CD14-positive monocyte (primary cell): ENCODE results near the gene CDRT15. TPM values are rescaled to one million over a fixed set of nuclear protein-coding genes. Genes with fewer than 3 reads are reported as not detected.

ENCODE experiments used
- DNase-seq, 3 donors: peaks; one replicate each; pipeline ENCODE4 v3.0.0-alpha.2; 2011 to 2022
- H2AFZ ChIP-seq: 2 replicates; pipeline ENCODE4 v1.6.0; 2012; ENCODE audit warnings: mild to moderate bottlenecking, low read depth, low read length, inconsistent platforms; ENCODE audit not compliant: insufficient read depth, poor library complexity, severe bottlenecking
- H3K27ac ChIP-seq, 2 donors: 1 replicate in 1 of 2; 2 replicates in 1 of 2; pipeline ENCODE4 v1.5.1; 2012 to 2013; ENCODE audit warnings: low read length in 2 of 2, control low read depth in 1 of 2, inconsistent platforms in 1 of 2, low read depth in 1 of 2, mild to moderate bottlenecking in 1 of 2
- H3K27me3 ChIP-seq, 2 donors: one replicate each; pipeline versions ENCODE4 v1.6.0 to v1.6.1; 2011 to 2013; ENCODE audit warnings: low read length in 2 of 2; ENCODE audit not compliant: control insufficient read depth in 2 of 2, insufficient read depth in 2 of 2
- H3K36me3 ChIP-seq, 2 donors: replicated peaks in 1 of 2; 1 replicate in 1 of 2; 2 replicates in 1 of 2; pipeline versions ENCODE4 v1.5.1 to v1.6.1; 2012 to 2013; ENCODE audit warnings: low read length in 2 of 2, control low read depth in 1 of 2, inconsistent platforms in 1 of 2, mild to moderate bottlenecking in 1 of 2; ENCODE audit not compliant: insufficient read depth in 2 of 2, control insufficient read depth in 1 of 2
- H3K4me1 ChIP-seq, 2 donors: 1 replicate in 1 of 2; 2 replicates in 1 of 2; pipeline versions ENCODE4 v1.5.1 to v1.6.1; 2012 to 2013; ENCODE audit warnings: low read length in 2 of 2, control low read depth in 1 of 2, inconsistent platforms in 1 of 2, mild to moderate bottlenecking in 1 of 2, moderate library complexity in 1 of 2; ENCODE audit not compliant: insufficient read depth in 2 of 2, control insufficient read depth in 1 of 2
- H3K4me2 ChIP-seq: replicated peaks from 2 replicates; pipeline ENCODE3; 2012; ENCODE audit warnings: low read length, moderate library complexity, mild to moderate bottlenecking; ENCODE audit not compliant: poor library complexity, severe bottlenecking; ENCODE audit errors: extremely low read depth
- H3K4me3 ChIP-seq, 3 experiments: fragments of 200-600 bp in 1 of 3; sonication (generic) in 1 of 3; replicated peaks in 1 of 3; 1 replicate in 2 of 3; 2 replicates in 1 of 3; pipeline ENCODE4 v1.5.1; 2011 to 2013; ENCODE audit warnings: low read length in 3 of 3, mild to moderate bottlenecking in 3 of 3, control low read depth in 2 of 3, low read depth in 2 of 3, inconsistent platforms in 1 of 3, moderate library complexity in 1 of 3
- H3K79me2 ChIP-seq: 2 replicates; pipeline ENCODE4 v1.6.0; 2012; ENCODE audit warnings: mild to moderate bottlenecking, control low read depth, inconsistent platforms, low read length, moderate library complexity; ENCODE audit not compliant: insufficient read depth
- H3K9ac ChIP-seq: 2 replicates; pipeline ENCODE4 v1.6.0; 2017; ENCODE audit warnings: low read length, mild to moderate bottlenecking; ENCODE audit not compliant: insufficient read depth, poor library complexity, severe bottlenecking
- H3K9me3 ChIP-seq, 2 donors: replicated peaks in 1 of 2; 1 replicate in 1 of 2; 2 replicates in 1 of 2; pipeline versions ENCODE4 v1.5.1 to v1.6.1; 2012 to 2013; ENCODE audit warnings: low read length in 2 of 2, control low read depth in 1 of 2; ENCODE audit not compliant: control insufficient read depth in 1 of 2, insufficient read depth in 1 of 2
- H4K20me1 ChIP-seq: 2 replicates; pipeline ENCODE4 v1.6.0; 2012; ENCODE audit warnings: mild to moderate bottlenecking, low read length, control low read depth, moderate library complexity; ENCODE audit not compliant: insufficient read depth
- H3K27ac Mint-ChIP-seq, 7 donors: one replicate each; pipeline ENCODE4 v1.8.0; 2020; ENCODE audit warnings: mild to moderate bottlenecking in 7 of 7, mixed read lengths in 7 of 7, moderate library complexity in 6 of 7, inconsistent platforms in 2 of 7
- H3K27me3 Mint-ChIP-seq, 3 donors: one replicate each; pipeline ENCODE4 v1.8.0; 2021 to 2022; ENCODE audit warnings: low read depth in 3 of 3, mild to moderate bottlenecking in 3 of 3, mixed read lengths in 3 of 3, moderate library complexity in 3 of 3, inconsistent platforms in 1 of 3
- H3K36me3 Mint-ChIP-seq, 2 donors: one replicate each; pipeline ENCODE4 v1.8.0; 2020; ENCODE audit warnings: mixed read lengths in 2 of 2, inconsistent platforms in 1 of 2, mild to moderate bottlenecking in 1 of 2
- H3K4me1 Mint-ChIP-seq: one replicate; pipeline ENCODE4 v1.8.0; 2020; ENCODE audit warnings: mild to moderate bottlenecking, mixed read lengths
- H3K4me3 Mint-ChIP-seq, 2 donors: one replicate each; pipeline ENCODE4 v1.8.0; 2020; ENCODE audit warnings: mild to moderate bottlenecking in 2 of 2, mixed read lengths in 2 of 2, moderate library complexity in 1 of 2
- H3K9me3 Mint-ChIP-seq, 7 donors: one replicate each; pipeline ENCODE4 v1.8.0; 2020 to 2022; ENCODE audit warnings: mixed read lengths in 7 of 7, mild to moderate bottlenecking in 6 of 7, moderate library complexity in 6 of 7, inconsistent platforms in 2 of 7
- WGBS: methylation state at CpG from one replicate; pipeline ENCODE4 v1.1.5; 2013; ENCODE audit warnings: missing lambda C conversion rate; ENCODE audit not compliant: insufficient coverage; 5-methylcytosine and 5-hydroxymethylcytosine counted together
- intact Hi-C, 2 donors: fragments of 100-400 bp; cut with micrococcal nuclease; formaldehyde crosslinking; loops; one replicate each; pipeline versions ENCODE4 v1.15.0 to v1.15.1; 2023
- polyA plus RNA-seq, 3 donors: library from polyadenylated mRNA; depleted of rRNA in 1 of 3; unstranded in 2 of 3; stranded (reverse) in 1 of 3; fragments of 300-500 nt in 2 of 3; fragments of >200 nt in 1 of 3; fragmentation: Illumina TruSeq in 2 of 3; gene quantifications; 1 replicate in 2 of 3; 2 replicates in 1 of 3; pipeline ENCODE4 v1.2.3, GENCODE V29; 2012 to 2021
- TF ChIP-seq, protein P1 (sequence below): fragments of 200-600 bp; IDR thresholded peaks from one replicate; pipeline ENCODE4 v1.8.0; 2022; ENCODE audit warnings: antibody characterized with exemption, mild to moderate bottlenecking

Gene CDRT15
- polyA plus RNA-seq, 3 donors: not detected

DNA sequence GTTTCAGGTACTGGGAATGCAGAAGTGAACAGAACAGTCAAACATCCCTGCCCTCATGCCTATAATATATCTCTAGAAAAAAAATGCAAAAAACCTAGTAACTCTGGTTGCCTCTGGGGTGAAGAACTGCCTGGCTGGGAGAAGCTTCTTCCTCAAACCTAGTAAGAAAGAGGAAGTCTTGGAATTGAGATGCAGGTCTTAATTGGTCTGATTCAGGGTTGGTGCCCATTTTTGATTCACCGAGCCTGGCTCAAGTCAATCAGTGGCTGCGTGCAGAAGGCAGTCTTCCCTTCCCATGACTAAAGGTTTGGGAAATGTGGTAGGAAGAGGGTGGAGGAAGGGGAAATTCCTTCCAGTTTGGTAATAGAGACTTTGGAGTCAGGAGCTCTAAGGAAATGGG is 22.4 kb downstream of the CDRT15 start:
- Histone ChIP-seq H2AFZ (no peak overlapping the region), H3K36me3 (peaks cover 0 to 8% of the 10 kb centered on the region in 2 donors), H3K27ac (no peak overlapping the region), H3K79me2 (no peaks in the 10 kb centered on the region), H3K4me3 (no peak overlapping the region), H3K4me1 (no peaks in the 10 kb centered on the region), H4K20me1 (no peaks in the 10 kb centered on the region), H3K9me3 (peaks cover 0 to 5% of the 10 kb centered on the region in 2 donors), H3K27me3 (no peaks in the 10 kb centered on the region), H3K4me2 (no peak overlapping the region), H3K9ac (no peak overlapping the region)
- Mint-ChIP-seq H3K9me3 (peaks cover 0 to 7% (median 4%) of the 10 kb centered on the region in 7 donors), H3K4me1 (peaks cover 4% of the 10 kb centered on the region), H3K27me3 (peaks cover 2% of the 10 kb centered on the region in 3 donors), H3K36me3 (peaks cover 8 to 11% of the 10 kb centered on the region in 2 donors), H3K4me3 (no peak overlapping the region), H3K27ac (peak overlapping the region in 1 of 7 donors; percentile 52)
- peak; percentile 9 to 31 (median 16) for DNase-seq
- TF ChIP-seq, protein P1, sequence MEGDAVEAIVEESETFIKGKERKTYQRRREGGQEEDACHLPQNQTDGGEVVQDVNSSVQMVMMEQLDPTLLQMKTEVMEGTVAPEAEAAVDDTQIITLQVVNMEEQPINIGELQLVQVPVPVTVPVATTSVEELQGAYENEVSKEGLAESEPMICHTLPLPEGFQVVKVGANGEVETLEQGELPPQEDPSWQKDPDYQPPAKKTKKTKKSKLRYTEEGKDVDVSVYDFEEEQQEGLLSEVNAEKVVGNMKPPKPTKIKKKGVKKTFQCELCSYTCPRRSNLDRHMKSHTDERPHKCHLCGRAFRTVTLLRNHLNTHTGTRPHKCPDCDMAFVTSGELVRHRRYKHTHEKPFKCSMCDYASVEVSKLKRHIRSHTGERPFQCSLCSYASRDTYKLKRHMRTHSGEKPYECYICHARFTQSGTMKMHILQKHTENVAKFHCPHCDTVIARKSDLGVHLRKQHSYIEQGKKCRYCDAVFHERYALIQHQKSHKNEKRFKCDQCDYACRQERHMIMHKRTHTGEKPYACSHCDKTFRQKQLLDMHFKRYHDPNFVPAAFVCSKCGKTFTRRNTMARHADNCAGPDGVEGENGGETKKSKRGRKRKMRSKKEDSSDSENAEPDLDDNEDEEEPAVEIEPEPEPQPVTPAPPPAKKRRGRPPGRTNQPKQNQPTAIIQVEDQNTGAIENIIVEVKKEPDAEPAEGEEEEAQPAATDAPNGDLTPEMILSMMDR: no peak
- WGBS: 69% methylated on average over 2 of the region's 2 CpGs
- intact Hi-C loops: loop anchor here (5.0 to 10.0 kb wide), 4 partner anchors 88 to 711 kb away; partner anchors contain the start of gene HS3ST3B1 (in 2 of the 2)

DNA sequence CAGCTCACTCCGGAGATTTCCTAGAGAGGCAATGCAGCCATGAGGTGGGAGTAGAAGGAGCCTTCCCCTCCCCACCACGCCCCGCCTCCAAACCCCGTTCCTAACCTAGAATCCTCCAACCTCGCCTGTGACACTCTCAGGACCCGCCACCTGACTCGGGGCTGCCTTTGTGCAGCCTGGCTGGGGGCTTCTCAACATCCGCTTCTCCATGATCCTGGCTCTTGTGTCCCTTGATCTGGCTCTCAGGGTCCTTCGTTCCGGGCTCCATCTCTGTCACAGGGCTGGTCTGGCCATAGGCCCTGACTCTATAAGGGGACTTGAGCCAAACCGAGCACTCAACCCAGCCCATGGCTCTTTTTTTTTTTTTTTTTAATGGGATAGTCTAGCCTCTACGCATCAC is 24.3 kb downstream of the CDRT15 start:
- Histone ChIP-seq H3K36me3 (peaks cover 0 to 27% of the 10 kb centered on the region in 2 donors), H3K4me2 (no peak overlapping the region), H3K9ac (no peak overlapping the region), H2AFZ (no peak overlapping the region), H3K4me1 (no peaks in the 10 kb centered on the region), H3K79me2 (no peaks in the 10 kb centered on the region), H3K9me3 (peaks cover 0 to 5% of the 10 kb centered on the region in 2 donors), H3K27me3 (no peaks in the 10 kb centered on the region), H4K20me1 (no peaks in the 10 kb centered on the region), H3K4me3 (no peak overlapping the region), H3K27ac (no peak overlapping the region)
- 100% methylated on average over 9 of the region's 12 CpGs for WGBS
- Mint-ChIP-seq H3K4me3 (no peak overlapping the region), H3K36me3 (peaks cover 16 to 25% of the 10 kb centered on the region in 2 donors), H3K27ac (peak overlapping the region in 1 of 7 donors; percentile 53), H3K27me3 (peaks cover 2% of the 10 kb centered on the region in 3 donors), H3K4me1 (peaks cover 4% of the 10 kb centered on the region), H3K9me3 (peaks cover 0 to 7% (median 4%) of the 10 kb centered on the region in 7 donors)
- DNase-seq: no peak
- intact Hi-C loops: loop anchor here (5.0 to 10.0 kb wide), 4 partner anchors 90 to 712 kb away; partner anchors contain the start of gene HS3ST3B1 (in 2 of the 2)
- TF ChIP-seq, protein P1: no peak
